ENCODE results near the gene VTA1. TPM values are rescaled to one million over a fixed set of nuclear protein-coding genes. Genes with fewer than 3 reads are reported as not detected.

Gene VTA1
- total RNA-seq, 1 experiment from 2014 or later: 72.1 TPM

DNA sequence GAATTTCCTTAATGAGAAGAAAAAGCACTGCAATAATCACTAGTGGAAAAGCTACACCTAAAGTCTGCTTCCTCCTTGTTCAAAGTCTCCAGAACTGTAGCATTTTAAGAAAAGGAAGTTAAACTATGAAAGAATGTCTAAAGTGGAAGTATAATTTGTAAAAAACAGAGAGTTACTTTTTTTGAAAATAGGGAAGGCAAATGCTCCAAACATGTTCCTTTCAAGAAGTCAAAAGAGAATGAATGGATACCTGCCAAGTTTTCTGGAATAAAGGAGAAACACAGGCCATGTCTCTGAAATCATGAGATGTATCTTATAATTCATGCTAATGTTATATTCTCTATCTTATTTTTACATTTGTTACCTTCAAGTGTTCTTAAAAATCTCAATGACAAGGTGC, 94.0 kb downstream of the VTA1 start:
- H3K4me3 ChIP-seq (ENCODE audit: low read depth in 2 of 2, low read length in 2 of 2): no peak overlapping the region
- intact Hi-C loops (cut with micrococcal nuclease; ENCODE audit: unreplicated experiment): no loop called here
- ChIA-PET POLR2A (no interaction called here), CTCF (no interaction called here)
- no peaks in the 10 kb centered on the region for H3K9me3 ChIP-seq (ENCODE audit: control insufficient read depth, insufficient read depth, low read depth, low read length)
- no peak overlapping the region; the same call in 1 of the 2 replicates for H3K27ac ChIP-seq (ENCODE audit: low read length)
- H3K4me1 ChIP-seq (ENCODE audit: control insufficient read depth, insufficient read depth, low read length): peaks cover 16% of the 10 kb centered on the region
- no TSS peak for BruUV-seq (replicated peaks)
- DNase-seq (ENCODE audit: low read depth, low spot score): no peak
- TF ChIP-seq, protein P1, sequence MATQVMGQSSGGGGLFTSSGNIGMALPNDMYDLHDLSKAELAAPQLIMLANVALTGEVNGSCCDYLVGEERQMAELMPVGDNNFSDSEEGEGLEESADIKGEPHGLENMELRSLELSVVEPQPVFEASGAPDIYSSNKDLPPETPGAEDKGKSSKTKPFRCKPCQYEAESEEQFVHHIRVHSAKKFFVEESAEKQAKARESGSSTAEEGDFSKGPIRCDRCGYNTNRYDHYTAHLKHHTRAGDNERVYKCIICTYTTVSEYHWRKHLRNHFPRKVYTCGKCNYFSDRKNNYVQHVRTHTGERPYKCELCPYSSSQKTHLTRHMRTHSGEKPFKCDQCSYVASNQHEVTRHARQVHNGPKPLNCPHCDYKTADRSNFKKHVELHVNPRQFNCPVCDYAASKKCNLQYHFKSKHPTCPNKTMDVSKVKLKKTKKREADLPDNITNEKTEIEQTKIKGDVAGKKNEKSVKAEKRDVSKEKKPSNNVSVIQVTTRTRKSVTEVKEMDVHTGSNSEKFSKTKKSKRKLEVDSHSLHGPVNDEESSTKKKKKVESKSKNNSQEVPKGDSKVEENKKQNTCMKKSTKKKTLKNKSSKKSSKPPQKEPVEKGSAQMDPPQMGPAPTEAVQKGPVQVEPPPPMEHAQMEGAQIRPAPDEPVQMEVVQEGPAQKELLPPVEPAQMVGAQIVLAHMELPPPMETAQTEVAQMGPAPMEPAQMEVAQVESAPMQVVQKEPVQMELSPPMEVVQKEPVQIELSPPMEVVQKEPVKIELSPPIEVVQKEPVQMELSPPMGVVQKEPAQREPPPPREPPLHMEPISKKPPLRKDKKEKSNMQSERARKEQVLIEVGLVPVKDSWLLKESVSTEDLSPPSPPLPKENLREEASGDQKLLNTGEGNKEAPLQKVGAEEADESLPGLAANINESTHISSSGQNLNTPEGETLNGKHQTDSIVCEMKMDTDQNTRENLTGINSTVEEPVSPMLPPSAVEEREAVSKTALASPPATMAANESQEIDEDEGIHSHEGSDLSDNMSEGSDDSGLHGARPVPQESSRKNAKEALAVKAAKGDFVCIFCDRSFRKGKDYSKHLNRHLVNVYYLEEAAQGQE (IDR thresholded peaks at IDR 0.05; ENCODE audit: insufficient read depth in 1 of 2, low read depth in 2 of 2, low read length in 1 of 2): no peak
- TF ChIP-seq TCF7L2 (IDR thresholded peaks at IDR 0.05; ENCODE audit: low read depth, low read length) (no peak), POLR2AphosphoS5 (IDR thresholded peaks at IDR 0.05; ENCODE audit: low read depth, low read length) (no peak)
- in situ Hi-C loops (cut with HindIII; ENCODE audit: low pct_unique_long_range_greater_than_20kb, low sequenced_read_pairs): no loop called here
- no peaks in the 10 kb centered on the region for H3K36me3 ChIP-seq (ENCODE audit: control insufficient read depth, insufficient read depth, low read length)
- H3K27me3 ChIP-seq (ENCODE audit: control insufficient read depth, insufficient read depth, low read length): no peaks in the 10 kb centered on the region
- no peak for ATAC-seq

DNA sequence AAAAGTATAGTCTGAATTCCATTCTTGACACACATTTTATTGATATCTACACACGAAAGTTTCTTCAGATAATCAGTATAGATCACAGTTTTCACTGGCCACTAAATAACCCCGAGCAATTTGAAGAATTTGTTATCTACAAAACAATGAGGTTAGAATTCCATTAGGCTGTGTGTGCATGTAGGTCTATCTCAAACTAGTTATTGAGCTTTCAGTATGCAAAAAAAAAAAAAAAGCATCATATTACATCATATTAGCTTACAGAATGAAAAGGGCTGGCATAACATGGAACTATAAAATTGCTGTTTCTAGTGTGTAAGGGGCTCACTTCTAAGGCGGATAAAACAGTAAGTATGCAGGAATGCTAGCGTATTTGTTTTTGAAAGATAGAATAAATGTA, 95.2 kb downstream of the VTA1 start:
- Histone ChIP-seq H3K27ac (ENCODE audit: low read length) (no peak overlapping the region), H3K27me3 (ENCODE audit: control insufficient read depth, insufficient read depth, low read length) (no peaks in the 10 kb centered on the region), H3K36me3 (ENCODE audit: control insufficient read depth, insufficient read depth, low read length) (no peaks in the 10 kb centered on the region), H3K4me3 (ENCODE audit: low read depth in 2 of 2, low read length in 2 of 2) (no peak overlapping the region), H3K9me3 (ENCODE audit: control insufficient read depth, insufficient read depth, low read depth, low read length) (no peaks in the 10 kb centered on the region), H3K4me1 (ENCODE audit: control insufficient read depth, insufficient read depth, low read length) (peaks cover 6% of the 10 kb centered on the region; the same call in 1 of the 2 replicates)
- intact Hi-C loops (cut with micrococcal nuclease; ENCODE audit: unreplicated experiment) (no loop called here), in situ Hi-C loops (cut with HindIII; ENCODE audit: low pct_unique_long_range_greater_than_20kb, low sequenced_read_pairs) (no loop called here)
- ChIA-PET POLR2A (interaction anchor here (0.6 to 0.7 kb wide), 2 partner anchors 56 to 1129 kb away, joined by 5 to 6 read pairs; no protein-coding TSS in a partner anchor), CTCF (interaction anchor here (0.6 kb wide), 1 partner anchor 99 kb away, joined by 4 read pairs; no protein-coding TSS in a partner anchor)
- TF ChIP-seq, protein P1 (IDR thresholded peaks at IDR 0.05; ENCODE audit: insufficient read depth in 1 of 2, low read depth in 2 of 2, low read length in 1 of 2): no peak
- TF ChIP-seq SIN3A (IDR thresholded peaks at IDR 0.05; ENCODE audit: borderline replicate concordance, insufficient read depth, low read depth, low read length) (no peak), TCF7L2 (IDR thresholded peaks at IDR 0.05; ENCODE audit: low read depth, low read length) (no peak), POLR2AphosphoS5 (IDR thresholded peaks at IDR 0.05; ENCODE audit: low read depth, low read length) (no peak)
- TF ChIP-seq, protein P2, sequence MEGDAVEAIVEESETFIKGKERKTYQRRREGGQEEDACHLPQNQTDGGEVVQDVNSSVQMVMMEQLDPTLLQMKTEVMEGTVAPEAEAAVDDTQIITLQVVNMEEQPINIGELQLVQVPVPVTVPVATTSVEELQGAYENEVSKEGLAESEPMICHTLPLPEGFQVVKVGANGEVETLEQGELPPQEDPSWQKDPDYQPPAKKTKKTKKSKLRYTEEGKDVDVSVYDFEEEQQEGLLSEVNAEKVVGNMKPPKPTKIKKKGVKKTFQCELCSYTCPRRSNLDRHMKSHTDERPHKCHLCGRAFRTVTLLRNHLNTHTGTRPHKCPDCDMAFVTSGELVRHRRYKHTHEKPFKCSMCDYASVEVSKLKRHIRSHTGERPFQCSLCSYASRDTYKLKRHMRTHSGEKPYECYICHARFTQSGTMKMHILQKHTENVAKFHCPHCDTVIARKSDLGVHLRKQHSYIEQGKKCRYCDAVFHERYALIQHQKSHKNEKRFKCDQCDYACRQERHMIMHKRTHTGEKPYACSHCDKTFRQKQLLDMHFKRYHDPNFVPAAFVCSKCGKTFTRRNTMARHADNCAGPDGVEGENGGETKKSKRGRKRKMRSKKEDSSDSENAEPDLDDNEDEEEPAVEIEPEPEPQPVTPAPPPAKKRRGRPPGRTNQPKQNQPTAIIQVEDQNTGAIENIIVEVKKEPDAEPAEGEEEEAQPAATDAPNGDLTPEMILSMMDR (IDR thresholded peaks at IDR 0.05): no peak
- DNase-seq (ENCODE audit: low read depth, low spot score) (no peak), ATAC-seq (no peak)
- no TSS peak for BruUV-seq (replicated peaks)
